HepG2 (cell line): ENCODE results near the gene SLC17A5. TPM values are rescaled to one million over a fixed set of nuclear protein-coding genes. Genes with fewer than 3 reads are reported as not detected.

Experiments used
- ATAC-seq: fragments of 200-7000 bp; cut with Tn5 transposase; 3 replicates; pipeline ENCODE4 v1.9.1; 2020; ENCODE audit warnings: mild to moderate bottlenecking, moderate library complexity
- BruUV-seq: library from RNA; stranded (reverse); fragments of 400-500 nt; replicated peaks from 2 replicates; lab custom pipeline; 2021; lab: Mats Ljungman, UMichigan
- CTCF ChIA-PET: fragments of 300-600 bp; formaldehyde crosslinking; extraction: SDS; loops from one replicate; lab custom pipeline; 2021; ENCODE audit warnings: low total read pairs, inconsistent platforms, low intra/inter-chr PET ratio; lab: Yijun Ruan, JAX
- POLR2A ChIA-PET: fragments of 350-600 bp; sonication (Branson Sonifier 250); formaldehyde crosslinking; loops from one replicate; lab custom pipeline; 2020; ENCODE audit warnings: antibody characterized with exemption, inconsistent platforms; lab: Yijun Ruan, JAX
- DNase-seq: peaks from one replicate; pipeline ENCODE4 v3.0.0-alpha.2; 2015; ENCODE audit warnings: low spot score
- FAIRE-seq: peaks from 3 replicates; lab custom pipeline; 2011; peaks lifted over from hg19 to GRCh38; lab: Jason Lieb, UNC
- H2AFZ ChIP-seq: one replicate; pipeline ENCODE4 v1.6.1; 2011; ENCODE audit warnings: low read length, inconsistent platforms
- H3K27ac ChIP-seq: fragments of 300-600 bp; 3 replicates; pipeline ENCODE4 v1.8.0; 2011; ENCODE audit warnings: mixed run types, mild to moderate bottlenecking, mixed read lengths, low read length, inconsistent platforms; ENCODE audit not compliant: insufficient read depth; ENCODE audit errors: extremely low read length
- H3K27me3 ChIP-seq, 2 experiments: fragments of 200-600 bp in 1 of 2; 2 replicates in 1 of 2; 3 replicates in 1 of 2; pipeline versions ENCODE4 v1.6.0 to v1.8.0; 2011; ENCODE audit warnings: low read length in 2 of 2, mild to moderate bottlenecking in 2 of 2, moderate library complexity in 2 of 2, inconsistent platforms in 1 of 2; ENCODE audit not compliant: insufficient read depth in 2 of 2, control insufficient read depth in 1 of 2
- H3K36me3 ChIP-seq, 2 experiments: fragments of 200-600 bp in 1 of 2; replicated peaks in 1 of 2; 2 replicates in 1 of 2; 3 replicates in 1 of 2; pipeline versions ENCODE4 v1.5.1 to v1.8.0; 2011; ENCODE audit warnings: low read length in 2 of 2, inconsistent platforms in 1 of 2; ENCODE audit not compliant: insufficient read depth in 2 of 2, control insufficient read depth in 1 of 2
- H3K4me1 ChIP-seq: 2 replicates; pipeline ENCODE4 v1.5.1; 2012; ENCODE audit warnings: low read length, inconsistent platforms; ENCODE audit not compliant: insufficient read depth
- H3K4me2 ChIP-seq: 2 replicates; pipeline ENCODE4 v1.6.0; 2011; ENCODE audit warnings: low read depth, low read length, inconsistent platforms
- H3K4me3 ChIP-seq, 3 experiments: fragments of 200-600 bp in 1 of 3; sonication (generic), shearing (Covaris generic) in 1 of 3; replicated peaks in 1 of 3; 2 replicates each; pipeline ENCODE4 v1.5.1; 2011 to 2016; ENCODE audit warnings: low read length in 3 of 3, inconsistent platforms in 2 of 3, low read depth in 2 of 3, mild to moderate bottlenecking in 2 of 3, control low read depth in 1 of 3, mixed read lengths in 1 of 3; ENCODE audit not compliant: insufficient read depth in 1 of 3
- H3K79me2 ChIP-seq: one replicate; pipeline ENCODE4 v1.6.1; 2011; ENCODE audit warnings: low read length, inconsistent platforms; ENCODE audit not compliant: insufficient read depth
- H3K9ac ChIP-seq: 2 replicates; pipeline ENCODE4 v1.6.0; 2011; ENCODE audit warnings: mild to moderate bottlenecking, low read depth, low read length, inconsistent platforms; ENCODE audit not compliant: insufficient read depth
- H3K9me3 ChIP-seq: 2 replicates; pipeline ENCODE4 v1.5.1; 2012; ENCODE audit warnings: mild to moderate bottlenecking, low read length
- H4K20me1 ChIP-seq: 2 replicates; pipeline ENCODE4 v1.6.0; 2011; ENCODE audit warnings: inconsistent platforms, mild to moderate bottlenecking, low read length, moderate library complexity; ENCODE audit not compliant: insufficient read depth
- AHR ChIP-seq: IDR thresholded peaks from 2 replicates; pipeline ENCODE4 v1.6.1; 2018; ENCODE audit warnings: missing genetic modification reagents, missing compliant biosample characterization
- BATF2 ChIP-seq: sonication (generic); formaldehyde crosslinking; IDR thresholded peaks from 2 replicates; pipeline ENCODE4 v1.8.0; 2022; ENCODE audit warnings: mild to moderate bottlenecking, missing genetic modification reagents, moderate library complexity
- CTCF ChIP-seq: sonication (generic); formaldehyde crosslinking; IDR thresholded peaks from 2 replicates; pipeline ENCODE4 v1.5.0; 2020; ENCODE audit warnings: mild to moderate bottlenecking, missing genetic modification reagents, moderate library complexity
- FLYWCH1 ChIP-seq: sonication (generic); formaldehyde crosslinking; IDR thresholded peaks from 2 replicates; pipeline ENCODE4 v1.8.1; 2023; ENCODE audit warnings: mild to moderate bottlenecking, missing genetic modification reagents
- KLF15 ChIP-seq: sonication (generic); formaldehyde crosslinking; IDR thresholded peaks from 2 replicates; pipeline ENCODE4 v1.8.1; 2023; ENCODE audit warnings: borderline replicate concordance, mild to moderate bottlenecking, inconsistent platforms, missing genetic modification reagents, mixed read lengths
- MED13 ChIP-seq: sonication (generic); formaldehyde crosslinking; IDR thresholded peaks from 2 replicates; pipeline ENCODE4 v1.5.0; 2020; ENCODE audit warnings: missing genetic modification reagents
- MEIS1 ChIP-seq: sonication (generic); formaldehyde crosslinking; IDR thresholded peaks from 2 replicates; pipeline ENCODE4 v1.9.0; 2021; ENCODE audit warnings: mild to moderate bottlenecking, missing genetic modification reagents, moderate library complexity, borderline replicate concordance
- MYC ChIP-seq: sonication (generic); formaldehyde crosslinking; IDR thresholded peaks from 2 replicates; pipeline ENCODE4 v1.9.0; 2021; ENCODE audit warnings: missing genetic modification reagents, borderline replicate concordance
- SIX4 ChIP-seq: sonication (generic); formaldehyde crosslinking; IDR thresholded peaks from 2 replicates; pipeline ENCODE4 v1.4.0; 2020; ENCODE audit warnings: missing genetic modification reagents
- SNRNP70 ChIP-seq: fragments of 200-400 bp; formaldehyde crosslinking; IDR thresholded peaks from 2 replicates; pipeline ENCODE4 v1.6.1; 2017; ENCODE audit warnings: mild to moderate bottlenecking, low read depth, low read length, moderate library complexity
- TARDBP ChIP-seq: sonication (generic); formaldehyde crosslinking; IDR thresholded peaks from 2 replicates; pipeline ENCODE4 v1.8.0; 2022; ENCODE audit warnings: mild to moderate bottlenecking, missing genetic modification reagents
- TFE3 ChIP-seq: IDR thresholded peaks from 2 replicates; pipeline ENCODE4 v1.6.1; 2016
- ZNF18 ChIP-seq: sonication (generic); formaldehyde crosslinking; IDR thresholded peaks from 2 replicates; pipeline ENCODE4 v1.8.0; 2022; ENCODE audit warnings: mild to moderate bottlenecking, missing genetic modification reagents; ENCODE audit not compliant: insufficient replicate concordance
- ZNF224 ChIP-seq: sonication (generic); formaldehyde crosslinking; IDR thresholded peaks from 2 replicates; pipeline ENCODE4 v1.5.0; 2020; ENCODE audit warnings: mild to moderate bottlenecking, missing genetic modification reagents
- ZNF230 ChIP-seq: sonication (generic); formaldehyde crosslinking; IDR thresholded peaks from 2 replicates; pipeline ENCODE4 v1.4.0; 2020; ENCODE audit warnings: mild to moderate bottlenecking, missing genetic modification reagents
- ZNF563 ChIP-seq: sonication (generic); formaldehyde crosslinking; IDR thresholded peaks from 2 replicates; pipeline ENCODE4 v1.8.0; 2022; ENCODE audit warnings: mild to moderate bottlenecking, moderate library complexity, missing genetic modification reagents
- ZNF776 ChIP-seq: sonication (generic); formaldehyde crosslinking; IDR thresholded peaks from 2 replicates; pipeline ENCODE4 v1.4.0; 2020; ENCODE audit warnings: mild to moderate bottlenecking, missing genetic modification reagents
- WGBS: methylation state at CpG from one replicate; pipeline ENCODE4 v1.1.6; 2017; ENCODE audit warnings: low lambda C conversion rate; 5-methylcytosine and 5-hydroxymethylcytosine counted together
- in situ Hi-C: cut with HindIII; loops from 2 replicates; pipeline ENCODE4 v1.10.0; 2017; ENCODE audit warnings: low pct_unique_long_range_greater_than_20kb; ENCODE audit not compliant: extremely low pct_ligation_motif_present
- intact Hi-C: fragments of 100-400 bp; cut with micrococcal nuclease; formaldehyde crosslinking; loops from one replicate; pipeline ENCODE4 v1.10.0; 2022; ENCODE audit not compliant: unreplicated experiment
- polyA plus RNA-seq, 8 experiments: library from polyadenylated mRNA; depleted of rRNA in 3 of 8; stranded (reverse) in 7 of 8; unstranded in 1 of 8; fragments of >200 nt; fragmentation: Illumina TruSeq in 4 of 8; extraction: Trizol in 4 of 8; gene quantifications; 2 replicates each; pipeline versions ENCODE4 v1.2.1 to v1.2.3, GENCODE V29; 2011 to 2016; ENCODE audit warnings: low read depth in 4 of 8, missing spikeins in 1 of 8, mixed read lengths in 1 of 8; ENCODE audit not compliant: insufficient read depth in 1 of 8
- total RNA-seq, 5 experiments: library from RNA; depleted of rRNA; stranded (reverse); fragments of >200 nt; fragmentation: Illumina TruSeq; extraction: Trizol; gene quantifications; 2 replicates each; pipeline ENCODE4 v1.2.3, GENCODE V29; 2016; ENCODE audit warnings: low read depth in 1 of 5

The SLC17A5 gene
- total and polyA plus RNA-seq, 2 of the 13 experiments (the other 11 are each of a cell fraction or from before 2014, with no cell fraction given), result 18.3 to 20.5 TPM

GRCh38 chr6:73604020-73604419, 49.8 kb downstream of the SLC17A5 start:
- no peaks in the 10 kb centered on the region for H3K9me3 ChIP-seq
- no peak overlapping the region for H3K27ac ChIP-seq
- no peaks in the 10 kb centered on the region for H3K27me3 ChIP-seq
- H3K4me2 ChIP-seq, result no peak overlapping the region
- H4K20me1 ChIP-seq, result no peaks in the 10 kb centered on the region
- no peak for ATAC-seq
- intact Hi-C loops, result no loop called here
- 97% methylated on average over 1 of the region's 1 CpG for WGBS
- no peak overlapping the region for H2AFZ ChIP-seq
- BruUV-seq, result no TSS peak
- peaks cover 7% of the 10 kb centered on the region for H3K4me1 ChIP-seq
- no peaks in the 10 kb centered on the region for H3K79me2 ChIP-seq
- ChIA-PET POLR2A (no interaction called here), CTCF (no interaction called here)
- peaks cover 1 to 11% of the 10 kb centered on the region in 2 experiments; a peak in 4 of 5 replicates for H3K36me3 ChIP-seq
- H3K4me3 ChIP-seq, result no peak overlapping the region
- no peak for FAIRE-seq
- no peak for DNase-seq
- H3K9ac ChIP-seq, result no peak overlapping the region
- in situ Hi-C loops, result no loop called here
- TF ChIP-seq MED13 (CRISPR knock-in tag), result no peak
- no peak for TF ChIP-seq FLYWCH1 (CRISPR knock-in tag)
- TF ChIP-seq ZNF224 (CRISPR knock-in tag), result no peak
- no peak for TF ChIP-seq TFE3 (CRISPR knock-in tag)
- no peak for TF ChIP-seq ZNF563 (CRISPR knock-in tag)
- TF ChIP-seq ZNF776, result no peak
- no peak for TF ChIP-seq SNRNP70
- TF ChIP-seq SIX4, result no peak
- TF ChIP-seq KLF15 (CRISPR knock-in tag), result no peak
- no peak for TF ChIP-seq TARDBP (CRISPR knock-in tag)
- TF ChIP-seq AHR (CRISPR knock-in tag), result no peak
- TF ChIP-seq CTCF, result no peak
- no peak for TF ChIP-seq MEIS1 (CRISPR knock-in tag)
- no peak for TF ChIP-seq ZNF230 (CRISPR knock-in tag)
- no peak for TF ChIP-seq ZNF18 (CRISPR knock-in tag)
- no peak for TF ChIP-seq BATF2 (CRISPR knock-in tag)
- no peak for TF ChIP-seq MYC
